Suppressor macrophage treated with lipopolysaccharide for 1 hour (primary cell): Measurements from ENCODE around the gene LRRC46.

Source experiments
- DNase-seq, 3 donors: peaks; one replicate each; pipeline ENCODE4 v3.0.0-alpha.2; 2020 to 2022

The LRRC46 gene

DNA sequence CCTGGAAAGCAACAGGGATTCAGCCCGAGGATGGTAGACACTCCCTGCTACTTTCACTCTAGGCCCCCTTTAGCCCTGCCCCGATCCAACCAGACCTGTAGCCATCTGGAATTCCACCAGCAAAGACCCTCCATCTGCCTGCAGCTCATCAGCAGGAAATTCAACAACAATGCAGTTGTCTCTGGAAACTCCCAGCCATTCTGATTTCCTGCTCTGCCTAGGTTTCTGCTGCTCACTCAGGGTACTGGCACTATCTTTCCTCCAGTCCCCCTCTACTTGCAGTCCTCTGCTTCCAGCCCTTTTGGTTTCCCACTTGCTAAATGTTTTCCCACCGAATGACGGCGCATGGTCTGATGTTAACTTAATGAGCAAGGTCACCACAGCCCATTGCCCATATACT is 22.1 kb downstream of the LRRC46 start:
- no peak for DNase-seq

DNA sequence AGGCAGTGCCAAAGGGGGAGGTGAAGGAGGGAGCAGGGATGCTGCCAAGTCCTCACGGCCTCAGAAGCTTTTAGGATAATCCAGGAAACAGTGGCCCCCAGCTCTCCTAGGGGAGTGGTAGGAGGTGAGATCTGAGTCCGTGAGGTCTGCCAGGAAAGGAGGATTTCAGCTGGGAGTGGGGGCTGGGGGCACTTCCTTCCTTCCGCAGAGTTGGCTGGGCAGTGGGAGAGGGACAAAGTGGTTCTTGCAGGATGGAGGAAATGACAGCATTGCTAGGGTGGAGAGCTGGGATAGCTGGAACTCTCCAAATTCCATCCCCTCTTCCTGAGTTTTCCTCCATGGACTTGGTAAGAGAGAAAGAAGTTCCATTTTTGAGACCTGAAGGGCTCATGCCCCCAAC is 24.3 kb downstream of the LRRC46 start:
- DNase-seq, result no peak

- no peak for DNase-seq
Measured at GRCh38 chr17:47856830-47857229, 25.4 kb downstream of the LRRC46 start.

DNA sequence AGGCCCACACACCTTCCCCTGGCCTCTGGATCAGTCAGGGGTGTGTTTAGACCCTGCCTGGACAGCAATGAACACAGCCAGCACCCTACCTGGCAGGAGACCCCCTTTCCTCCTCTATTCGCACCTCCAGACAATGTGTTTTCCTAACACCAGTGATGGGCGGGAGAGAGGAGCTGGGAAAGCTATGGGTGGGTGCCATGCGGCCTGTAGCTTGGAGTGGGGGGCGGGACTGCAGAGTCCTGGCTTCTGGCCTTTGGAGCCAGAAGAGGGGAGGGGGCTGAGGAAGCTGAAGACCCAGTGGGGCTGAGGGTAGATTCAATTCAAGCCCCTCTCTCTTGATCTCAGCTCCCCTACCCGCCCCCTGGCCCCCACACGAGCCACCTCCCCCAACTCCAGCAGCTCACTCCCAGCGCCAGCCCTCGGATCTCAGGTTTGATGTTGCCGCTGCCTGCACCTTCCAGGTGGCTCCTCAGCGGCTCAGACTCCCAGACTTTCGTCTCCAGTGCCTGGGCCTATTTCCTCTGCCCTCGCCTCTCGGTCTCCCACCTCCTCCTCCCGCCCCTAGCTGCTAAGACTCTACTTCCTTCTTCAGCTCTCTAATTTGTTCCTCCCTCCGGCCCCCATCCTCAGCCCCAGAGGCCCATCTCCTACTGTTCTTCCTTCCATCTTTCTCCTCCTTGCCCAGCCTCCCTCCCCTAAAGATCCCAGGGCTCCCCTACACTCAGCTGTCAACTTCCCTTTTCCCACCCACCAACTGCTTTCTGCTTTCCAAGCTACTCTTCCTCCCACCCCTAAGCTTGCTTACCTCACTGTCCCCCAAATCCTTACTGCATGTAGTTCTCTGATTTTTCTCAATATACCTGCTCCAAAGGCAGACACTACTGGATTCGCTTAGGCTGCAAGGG is 26.3 kb downstream of the LRRC46 start:
- DNase-seq, result peak; percentile 53 to 64 (median 54)

DNA sequence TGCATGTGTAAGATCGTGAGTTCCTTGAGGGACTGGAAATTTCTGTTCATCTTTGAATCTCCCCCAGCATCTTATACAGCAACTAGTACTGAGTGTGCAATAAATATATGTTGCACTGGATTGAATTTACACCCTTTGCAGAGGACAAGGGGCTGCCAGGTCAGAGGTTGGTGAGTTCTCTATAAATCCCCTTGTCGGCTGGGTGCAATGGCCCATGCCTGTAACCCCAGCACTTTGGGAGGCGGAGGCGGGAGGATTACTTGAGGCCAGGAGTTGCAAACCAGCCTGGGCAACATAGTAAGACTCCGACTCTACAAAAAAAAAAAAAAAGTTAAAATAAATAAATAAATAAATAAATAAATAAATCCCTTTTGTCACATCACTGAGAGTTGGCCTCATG is 28.9 kb downstream of the LRRC46 start:
- no peak for DNase-seq

DNA sequence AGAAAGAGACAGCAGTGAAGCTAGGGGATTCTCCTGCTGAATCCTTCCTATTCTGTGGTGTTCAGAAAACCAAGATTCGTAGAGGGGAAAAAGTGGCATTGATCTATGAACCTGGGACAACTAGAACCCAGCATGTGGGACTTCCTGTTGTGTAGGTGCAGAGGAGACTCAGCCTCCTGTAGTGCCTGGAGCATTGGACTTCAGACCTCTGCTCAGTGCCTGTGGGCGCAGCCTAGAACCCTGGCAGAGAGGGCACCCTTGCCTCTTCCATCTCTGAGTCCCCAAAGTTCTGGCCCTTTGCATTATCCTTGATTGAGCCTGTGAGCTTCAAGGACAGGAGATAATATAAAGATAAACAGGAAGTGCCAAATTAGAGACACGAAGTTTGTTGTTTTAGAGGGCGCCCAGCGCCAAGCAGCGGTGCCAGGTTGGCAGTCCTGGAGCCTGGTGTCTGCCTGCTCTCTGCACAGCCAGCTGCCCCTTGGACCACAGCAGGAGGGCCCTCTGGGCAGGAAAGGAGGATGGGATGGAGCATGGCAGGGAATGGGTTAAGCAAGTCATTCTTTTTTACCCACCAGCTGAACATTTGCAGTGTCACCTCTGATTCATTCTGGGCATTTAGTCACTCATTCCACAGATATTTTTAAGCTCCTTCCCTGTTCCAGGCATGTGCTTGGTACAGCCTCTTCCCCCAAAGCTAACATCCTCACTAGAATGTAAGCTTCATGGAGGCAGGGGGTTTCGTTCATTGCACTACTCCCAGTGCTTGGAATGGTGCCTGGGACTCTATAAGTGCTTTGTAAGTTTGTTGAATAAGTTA is 31.4 kb downstream of the LRRC46 start:
- peak; percentile 40 to 62 (median 49) for DNase-seq

DNA sequence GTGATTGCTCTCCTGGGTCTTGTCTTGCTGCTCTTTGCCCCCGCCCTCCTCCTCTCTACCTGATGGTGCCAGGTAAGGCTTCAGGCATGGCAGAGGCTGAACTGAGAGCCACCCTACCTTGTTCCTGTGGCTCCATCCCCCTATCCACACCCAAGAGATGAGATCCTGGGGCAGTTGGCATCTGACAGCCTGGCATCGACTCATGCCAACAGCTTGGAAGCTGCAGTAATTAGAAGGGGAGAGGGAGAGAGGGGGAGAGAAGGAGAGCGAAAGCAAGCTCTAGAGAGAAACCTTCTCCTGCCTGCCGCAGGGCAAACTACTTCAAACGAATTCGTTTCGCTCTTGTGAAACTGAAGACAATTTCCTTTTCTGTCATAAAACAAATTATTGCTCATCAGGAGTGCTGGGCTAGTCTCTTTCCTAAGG is 33.3 kb downstream of the LRRC46 start:
- peak in 1 of 3 donors; percentile 39 for DNase-seq

DNA sequence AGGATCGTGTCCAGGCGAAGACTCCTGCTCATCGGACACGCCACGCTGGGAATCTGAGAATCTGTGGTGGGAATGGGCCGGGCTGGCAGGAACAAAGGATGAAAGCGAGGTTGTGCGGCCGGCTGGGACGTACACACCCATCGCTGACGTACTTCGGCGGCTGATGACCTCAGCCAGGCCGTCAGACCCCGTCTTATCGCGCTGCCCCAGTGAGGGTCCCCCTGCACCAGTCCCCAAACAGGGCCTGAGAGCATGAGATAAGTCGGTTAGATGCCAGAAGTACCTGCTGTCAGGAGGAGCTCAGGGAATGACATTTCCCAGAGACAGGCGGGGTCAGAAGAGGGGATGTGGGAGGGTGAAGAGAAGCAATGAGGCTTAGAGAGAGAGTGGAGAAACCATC is 35.5 kb downstream of the LRRC46 start:
- DNase-seq, result no peak

DNA sequence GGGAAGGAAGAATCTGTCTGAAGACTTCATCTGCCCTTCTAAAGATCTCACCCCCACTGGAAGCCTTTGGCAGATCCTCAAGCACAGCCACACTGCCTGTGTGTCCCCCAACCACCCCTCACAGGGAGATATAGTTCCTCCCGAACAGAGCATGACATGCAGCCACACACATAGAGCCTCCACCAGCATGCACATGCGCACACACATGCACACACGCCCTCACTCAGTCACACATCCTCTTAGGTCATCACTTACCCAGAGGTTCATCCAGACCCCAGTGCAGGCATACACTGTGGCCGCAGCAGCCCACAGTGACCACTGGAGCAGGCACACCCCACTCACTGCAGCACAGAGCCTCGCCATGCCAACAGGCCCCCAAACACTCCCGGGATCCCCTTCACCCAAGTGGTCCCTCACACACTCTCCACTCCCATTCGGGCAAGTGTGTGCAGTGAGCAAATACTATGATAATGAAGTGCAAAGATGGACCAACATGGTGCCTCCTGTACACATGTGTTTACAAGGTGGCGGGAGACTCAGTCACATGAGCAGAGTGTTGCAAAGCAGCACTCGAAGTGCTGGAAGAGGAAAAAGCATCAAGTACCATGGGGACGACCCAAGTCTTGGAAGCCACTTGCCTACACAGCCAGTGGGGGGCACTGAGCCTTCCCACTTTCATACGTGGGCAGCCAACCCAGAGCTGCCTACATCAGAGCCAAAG is 36.5 kb downstream of the LRRC46 start:
- no peak for DNase-seq

DNA sequence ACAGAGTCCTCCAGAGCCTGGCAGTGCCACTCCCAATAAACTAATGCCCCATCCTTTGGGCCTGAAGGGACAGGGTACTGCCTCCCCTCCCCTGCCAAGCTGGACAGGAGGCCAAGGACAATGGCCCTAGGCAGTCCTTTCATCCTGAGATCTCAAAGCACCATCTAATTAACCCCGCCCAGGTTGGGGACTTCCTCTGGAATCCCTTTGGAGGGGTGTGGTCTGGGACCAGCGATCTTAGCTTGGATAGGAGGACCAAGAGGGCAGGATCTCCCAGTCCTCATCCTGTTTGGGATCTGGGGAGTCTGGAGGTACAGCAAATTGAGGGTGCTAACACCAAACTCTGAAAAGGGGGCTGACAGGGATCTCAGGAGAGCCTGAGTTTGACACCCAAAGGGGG is 37.6 kb downstream of the LRRC46 start:
- no peak for DNase-seq

GRCh38 chr17:47870056-47870455 is 38.6 kb downstream of the LRRC46 start:
- DNase-seq, result no peak

DNA sequence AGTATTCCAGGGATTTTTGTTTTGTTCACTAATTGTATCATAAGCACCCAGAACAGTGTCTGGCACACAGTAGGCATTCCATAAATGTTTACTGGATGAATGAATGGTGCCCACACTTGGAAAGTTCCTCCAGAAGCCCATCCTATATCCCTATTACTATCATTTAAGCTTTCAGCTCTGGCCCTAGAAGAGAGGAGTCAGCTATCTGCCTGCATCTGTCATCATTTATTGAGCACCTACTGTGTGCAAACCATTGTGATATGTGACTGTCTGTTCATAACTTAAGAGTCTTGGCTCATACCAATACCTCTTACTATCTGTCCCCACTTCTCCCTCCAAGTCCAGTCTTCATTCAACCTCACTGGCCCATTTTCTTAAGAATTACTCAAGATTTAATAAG is 39.6 kb downstream of the LRRC46 start:
- DNase-seq, result no peak

GRCh38 chr17:47872019-47872650 is 40.7 kb downstream of the LRRC46 start:
- peak; percentile 44 to 80 (median 69) for DNase-seq

- DNase-seq, result no peak
Measured at GRCh38 chr17:47872651-47873161, 41.2 kb downstream of the LRRC46 start.

DNA sequence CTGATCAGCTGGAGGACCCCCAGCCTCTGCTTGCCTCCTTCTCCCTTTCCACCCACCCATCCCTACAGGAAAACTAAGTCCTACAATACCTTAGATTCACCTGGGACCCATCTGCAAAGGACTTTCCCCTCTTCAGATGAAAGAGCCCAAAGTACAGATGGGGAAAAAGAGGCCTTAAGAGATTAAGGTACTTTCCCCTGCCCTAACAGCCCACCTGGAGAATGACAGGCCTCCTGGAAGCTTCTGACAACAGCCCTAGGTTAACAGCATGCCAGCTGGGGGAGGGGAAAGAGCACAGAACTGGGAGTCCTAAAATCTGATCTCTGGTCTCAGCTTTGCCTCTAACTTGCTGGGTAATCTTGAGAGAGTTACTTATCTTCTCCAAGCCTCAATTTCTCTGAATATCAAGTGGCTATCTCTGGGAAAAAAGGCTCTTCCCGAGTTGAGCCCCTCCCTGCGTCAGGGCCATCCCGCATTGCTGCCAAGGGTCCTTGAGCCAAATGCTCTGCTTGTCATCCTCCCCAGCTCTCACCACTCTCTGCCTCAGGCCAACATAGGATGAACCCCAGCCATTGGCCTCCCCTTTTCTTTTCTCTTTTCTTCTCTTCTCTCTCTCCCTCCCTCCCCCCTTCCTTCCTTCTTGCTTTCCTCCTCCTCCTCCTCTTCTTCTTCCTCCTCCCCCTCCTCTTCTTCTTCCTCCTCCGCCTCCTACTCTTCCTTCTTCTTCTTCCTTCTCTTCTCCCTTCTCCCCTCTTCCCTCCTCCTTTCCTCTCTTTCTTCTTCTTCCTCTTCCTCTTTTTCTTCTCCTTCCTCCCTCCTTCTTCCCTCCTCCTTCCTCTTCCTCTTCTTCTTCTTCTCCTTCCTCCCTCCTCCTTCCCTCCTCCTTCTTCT is 42.0 kb downstream of the LRRC46 start:
- DNase-seq, result no peak

DNA sequence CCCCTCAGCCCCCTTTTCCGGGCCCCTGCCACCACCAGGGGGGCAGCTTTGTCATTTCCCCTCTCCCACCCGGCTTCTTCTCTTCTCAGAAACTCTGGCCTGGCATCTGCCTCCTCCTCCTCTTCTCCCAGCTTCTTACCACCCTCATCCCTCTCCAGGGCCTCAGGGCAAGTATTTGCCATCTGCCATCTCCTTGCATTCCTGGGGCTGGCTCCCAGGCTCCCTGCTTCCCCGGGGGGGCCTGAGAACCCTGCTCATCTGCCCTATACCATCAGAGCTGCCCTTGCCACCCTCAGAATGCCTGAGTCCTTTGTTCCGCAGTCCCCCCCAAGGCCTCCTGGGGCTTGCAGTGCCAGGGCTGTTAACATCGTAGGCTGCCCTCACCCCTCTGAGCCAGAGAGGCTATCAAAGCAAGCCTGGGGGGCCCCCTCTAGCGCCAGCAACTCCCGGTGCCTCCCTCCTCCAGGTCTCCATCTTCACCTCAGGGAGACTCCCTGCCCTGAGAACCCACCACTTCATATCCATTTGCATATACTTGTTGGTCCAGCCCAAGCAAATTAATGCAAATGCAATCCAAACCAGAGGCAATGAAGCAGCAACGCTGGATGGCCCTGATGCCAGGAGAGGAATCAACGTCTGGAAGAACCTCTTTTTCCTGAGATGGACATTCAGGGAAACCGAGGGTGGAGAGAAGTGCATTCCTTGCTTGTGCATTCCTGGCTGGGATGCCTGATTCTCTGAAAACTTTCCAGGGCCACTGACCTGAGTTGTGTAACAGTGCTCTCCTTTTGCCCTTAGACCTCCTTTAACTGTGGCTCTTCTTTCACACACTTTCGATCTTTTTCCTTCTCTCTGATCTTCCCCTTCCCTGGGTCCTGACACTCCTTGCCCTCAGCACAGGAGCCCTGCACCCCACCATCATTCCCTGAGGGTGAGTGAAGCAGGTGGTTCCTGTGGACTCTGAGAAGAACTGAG is 43.8 kb downstream of the LRRC46 start:
- no peak for DNase-seq

GRCh38 chr17:47877368-47878034 is 46.0 kb downstream of the LRRC46 start:
- DNase-seq, result no peak

DNA sequence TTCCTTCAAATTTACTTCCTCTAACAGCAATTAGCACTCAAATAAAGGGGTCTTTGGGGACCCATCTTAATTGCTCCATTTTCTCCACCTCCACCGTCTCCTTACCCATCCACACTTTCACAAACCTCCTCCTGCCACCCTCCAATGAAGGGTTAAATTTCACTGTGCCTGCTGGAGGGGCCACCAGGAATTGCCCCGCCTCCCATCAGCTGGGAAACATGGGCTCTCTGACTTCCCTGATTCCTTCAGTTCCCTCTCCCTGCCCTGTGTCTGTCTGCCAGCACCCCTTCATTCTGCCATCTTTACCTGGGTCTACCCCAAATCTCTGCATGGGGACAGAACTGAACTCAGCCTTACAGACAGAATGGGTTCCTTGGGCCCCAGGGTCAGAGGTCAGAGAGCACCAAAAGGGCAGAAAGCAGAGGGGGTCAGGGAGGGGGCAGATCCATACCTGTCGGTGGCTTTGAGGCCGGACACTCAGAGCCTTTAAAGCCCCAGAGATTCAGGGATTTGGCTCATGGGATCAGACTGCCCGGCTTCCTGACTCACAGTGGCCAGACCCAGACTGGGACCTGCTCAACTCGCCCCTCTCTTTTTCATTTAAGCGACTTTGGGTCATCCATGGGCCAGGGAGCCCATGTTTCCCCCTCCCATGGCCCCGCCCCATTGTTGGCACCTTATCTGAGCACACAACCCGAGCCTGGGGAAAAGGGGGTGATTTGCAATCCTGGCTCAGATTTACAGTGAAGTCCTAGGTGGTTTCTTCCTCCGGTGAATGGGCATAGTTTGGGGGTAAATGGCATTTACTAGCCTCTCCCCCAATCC is 46.9 kb downstream of the LRRC46 start:
- no peak for DNase-seq
